Daoy (cell line): ENCODE measurements around the gene ZFX. TPM values are rescaled to one million over a fixed set of nuclear protein-coding genes. Genes with fewer than 3 reads are reported as not detected.
"Not testable (repeated sequence)": the region's sequence is repeated elsewhere in the genome, so short reads cannot be mapped to it uniquely, and the experiment has no call there.

Experiments
- DNase-seq: peaks from one replicate; pipeline ENCODE4 v3.0.0-alpha.2; 2015; ENCODE audit warnings: low read depth
- total RNA-seq: library from RNA; depleted of rRNA; stranded (reverse); fragments of >200 nt; shearing (Covaris generic); gene quantifications from 2 replicates; pipeline ENCODE4 v1.2.3, GENCODE V29; 2014; rRNA removed

The ZFX gene
- total RNA-seq: 12.3 and 17.4 TPM in 2 replicates

- peak; percentile 54 for DNase-seq
These were observed at the start of gene ZFX for GRCh38 chrX:24149351-24150050. TSS of gene ZFX (plus strand) at chrX:24149729. CDS start at chrX:24172743, 23,014 bp downstream.

- peak; percentile 34 for DNase-seq
These were observed 48.8 kb upstream of the ZFX start for GRCh38 chrX:24100713-24101112.

GRCh38 chrX:24110069-24110468, 39.5 kb upstream of the ZFX start:
- no peak for DNase-seq

GRCh38 chrX:24113181-24113580, 36.3 kb upstream of the ZFX start:
- no peak for DNase-seq

GRCh38 chrX:24117258-24117657, 32.3 kb upstream of the ZFX start:
- peak; percentile 28 for DNase-seq

GRCh38 chrX:24124244-24124799, 25.2 kb upstream of the ZFX start:
- no peak for DNase-seq

GRCh38 chrX:24125028-24125612, 24.4 kb upstream of the ZFX start:
- DNase-seq: no peak

GRCh38 chrX:24131476-24131875, 18.1 kb upstream of the ZFX start:
- no peak for DNase-seq

- DNase-seq: no peak
These were observed 16.2 kb upstream of the ZFX start for GRCh38 chrX:24133312-24133711.

GRCh38 chrX:24135768-24136167, 13.8 kb upstream of the ZFX start:
- DNase-seq: not testable (repeated sequence)

- no peak for DNase-seq
These were observed 12.3 kb upstream of the ZFX start for GRCh38 chrX:24137192-24137591.

GRCh38 chrX:24143982-24144381, 5.5 kb upstream of the ZFX start:
- DNase-seq: not testable (repeated sequence)

- DNase-seq: no peak
These were observed 5.0 kb upstream of the ZFX start for GRCh38 chrX:24144528-24144927.

- DNase-seq: peak; percentile 30
These were observed 4.0 kb upstream of the ZFX start for GRCh38 chrX:24145303-24146186.

- peak; percentile 4 for DNase-seq
These were observed 3.1 kb upstream of the ZFX start for GRCh38 chrX:24146283-24146949.

- DNase-seq: no peak
These were observed 2.4 kb upstream of the ZFX start for GRCh38 chrX:24147165-24147564.

GRCh38 chrX:24148121-24148520, 1.4 kb upstream of the ZFX start:
- DNase-seq: no peak

GRCh38 chrX:24148535-24149350, 786 bp upstream of the ZFX start:
- peak; percentile 6 for DNase-seq

- peak; percentile 86 for DNase-seq
These were observed 692 bp downstream of the ZFX start for GRCh38 chrX:24150051-24150790.

GRCh38 chrX:24150898-24151297, 1.4 kb downstream of the ZFX start:
- DNase-seq: no peak
